Esophagus squamous epithelium (tissue), 4 donors: ENCODE measurements around the gene TUBGCP2.
A peak's percentile ranks its signal among the peaks of the same experiment; 100 is the strongest.

Source experiments
- POLR2A ChIP-seq, 4 donors: fragments of 450-650 bp; IDR thresholded peaks; one replicate each; pipeline ENCODE4 v1.6.1; 2017; ENCODE audit warnings: antibody characterized with exemption in 4 of 4, mild to moderate bottlenecking in 4 of 4, moderate library complexity in 3 of 4
- TF ChIP-seq, protein P1 (sequence below), 6 experiments: fragments of 450-650 bp in 4 of 6; fragments of 200-600 bp in 2 of 6; sonication (generic) in 2 of 6; IDR thresholded peaks; one replicate each; pipeline ENCODE4 v1.5.1; 2016 to 2019; ENCODE audit warnings: antibody characterized with exemption in 6 of 6, mild to moderate bottlenecking in 4 of 6, moderate library complexity in 4 of 6

DNA sequence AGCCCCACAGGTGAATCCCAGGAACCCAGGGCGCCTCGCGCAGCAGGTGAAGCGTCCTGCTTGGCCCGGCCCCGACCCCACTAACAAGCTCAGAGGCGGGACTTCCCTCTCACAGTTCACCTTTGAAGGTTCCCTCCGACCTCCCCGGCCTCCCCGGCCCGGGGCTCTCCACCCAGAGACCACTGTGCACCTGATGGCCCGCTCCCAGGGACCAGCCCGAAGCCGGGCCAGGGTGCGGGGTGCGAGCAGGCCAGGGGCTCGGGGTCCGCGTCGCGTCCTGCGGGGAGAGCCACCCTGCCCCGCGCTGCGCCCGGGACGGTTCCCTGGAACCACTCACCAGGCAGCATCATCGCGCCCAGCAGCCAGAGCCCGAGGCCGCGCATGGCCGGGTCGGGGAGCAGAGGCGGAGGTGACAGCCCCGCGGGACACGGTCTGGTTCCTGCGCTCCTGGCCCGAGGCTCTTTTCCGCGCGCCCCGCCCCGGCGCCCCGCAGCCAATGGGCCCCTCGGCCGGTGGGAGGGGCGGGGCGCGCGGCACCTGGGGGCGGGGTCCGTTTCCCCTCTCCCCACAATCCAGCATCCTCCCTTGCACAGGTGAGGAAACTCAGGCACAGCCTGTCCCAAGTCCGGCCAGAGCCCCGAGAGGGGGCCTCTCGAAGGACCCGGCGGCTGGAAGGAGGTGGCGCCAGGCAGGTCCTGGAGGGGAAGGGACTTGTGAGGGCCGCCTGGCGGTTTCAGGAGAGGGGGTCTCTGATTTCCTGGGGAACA lies 32.1 kb downstream of the TUBGCP2 start, which contains the start of gene ADAM8:
- TF ChIP-seq, protein P1, sequence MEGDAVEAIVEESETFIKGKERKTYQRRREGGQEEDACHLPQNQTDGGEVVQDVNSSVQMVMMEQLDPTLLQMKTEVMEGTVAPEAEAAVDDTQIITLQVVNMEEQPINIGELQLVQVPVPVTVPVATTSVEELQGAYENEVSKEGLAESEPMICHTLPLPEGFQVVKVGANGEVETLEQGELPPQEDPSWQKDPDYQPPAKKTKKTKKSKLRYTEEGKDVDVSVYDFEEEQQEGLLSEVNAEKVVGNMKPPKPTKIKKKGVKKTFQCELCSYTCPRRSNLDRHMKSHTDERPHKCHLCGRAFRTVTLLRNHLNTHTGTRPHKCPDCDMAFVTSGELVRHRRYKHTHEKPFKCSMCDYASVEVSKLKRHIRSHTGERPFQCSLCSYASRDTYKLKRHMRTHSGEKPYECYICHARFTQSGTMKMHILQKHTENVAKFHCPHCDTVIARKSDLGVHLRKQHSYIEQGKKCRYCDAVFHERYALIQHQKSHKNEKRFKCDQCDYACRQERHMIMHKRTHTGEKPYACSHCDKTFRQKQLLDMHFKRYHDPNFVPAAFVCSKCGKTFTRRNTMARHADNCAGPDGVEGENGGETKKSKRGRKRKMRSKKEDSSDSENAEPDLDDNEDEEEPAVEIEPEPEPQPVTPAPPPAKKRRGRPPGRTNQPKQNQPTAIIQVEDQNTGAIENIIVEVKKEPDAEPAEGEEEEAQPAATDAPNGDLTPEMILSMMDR (IDR thresholded peaks at IDR 0.05), result no peak
- TF ChIP-seq POLR2A (IDR thresholded peaks at IDR 0.05), result peak in 1 of 4 donors; percentile 44
